Neural progenitor cell (in vitro differentiated cells): ENCODE results near the gene F7.

Source experiments
- EZH2 ChIP-seq: fragments of 200-600 bp; sonication (generic); IDR thresholded peaks from 2 replicates; pipeline ENCODE4 v1.6.1; 2017; ENCODE audit warnings: antibody characterized with exemption, mild to moderate bottlenecking, moderate library complexity
- TF ChIP-seq, protein P1 (sequence below): fragments of 200-600 bp; sonication (generic); IDR thresholded peaks from 2 replicates; pipeline ENCODE4 v1.5.1; 2017; ENCODE audit warnings: antibody characterized with exemption, mild to moderate bottlenecking

DNA sequence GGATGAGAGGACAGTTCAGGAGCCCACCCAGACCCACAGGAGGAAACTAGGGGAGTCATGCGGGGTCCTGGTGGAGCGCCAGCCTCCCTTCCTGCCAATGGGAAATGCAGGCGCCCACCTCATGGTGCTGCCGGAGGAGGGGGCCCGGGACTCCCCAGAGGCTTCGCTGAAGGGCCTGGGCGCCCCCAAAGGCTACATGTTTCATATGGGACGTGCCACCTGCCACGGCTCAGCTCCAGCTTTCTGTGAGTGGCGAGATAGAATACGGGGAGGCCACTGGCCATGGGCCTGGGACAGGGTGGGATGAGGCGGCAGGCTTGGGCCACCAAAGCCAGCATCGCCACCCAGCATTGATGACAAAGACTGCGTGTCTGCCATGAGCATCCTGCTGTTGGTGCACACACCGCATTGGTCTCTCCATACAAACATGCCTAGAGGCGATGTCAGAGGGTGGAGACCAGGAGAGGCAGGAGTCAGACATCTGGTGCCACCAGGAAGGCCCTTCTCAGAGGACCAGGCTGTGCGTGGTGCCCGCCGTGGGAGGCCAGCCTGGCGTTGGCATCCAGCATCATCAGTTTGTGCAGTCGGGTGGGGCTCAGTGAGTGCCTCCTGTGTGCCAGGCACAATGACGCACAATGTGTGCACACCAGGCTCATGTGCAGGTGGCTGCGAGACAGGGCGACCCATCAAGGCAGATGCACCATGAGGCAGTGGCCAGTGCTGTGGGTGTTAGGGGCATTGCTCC, 15.8 kb downstream of the F7 start:
- TF ChIP-seq, protein P1, sequence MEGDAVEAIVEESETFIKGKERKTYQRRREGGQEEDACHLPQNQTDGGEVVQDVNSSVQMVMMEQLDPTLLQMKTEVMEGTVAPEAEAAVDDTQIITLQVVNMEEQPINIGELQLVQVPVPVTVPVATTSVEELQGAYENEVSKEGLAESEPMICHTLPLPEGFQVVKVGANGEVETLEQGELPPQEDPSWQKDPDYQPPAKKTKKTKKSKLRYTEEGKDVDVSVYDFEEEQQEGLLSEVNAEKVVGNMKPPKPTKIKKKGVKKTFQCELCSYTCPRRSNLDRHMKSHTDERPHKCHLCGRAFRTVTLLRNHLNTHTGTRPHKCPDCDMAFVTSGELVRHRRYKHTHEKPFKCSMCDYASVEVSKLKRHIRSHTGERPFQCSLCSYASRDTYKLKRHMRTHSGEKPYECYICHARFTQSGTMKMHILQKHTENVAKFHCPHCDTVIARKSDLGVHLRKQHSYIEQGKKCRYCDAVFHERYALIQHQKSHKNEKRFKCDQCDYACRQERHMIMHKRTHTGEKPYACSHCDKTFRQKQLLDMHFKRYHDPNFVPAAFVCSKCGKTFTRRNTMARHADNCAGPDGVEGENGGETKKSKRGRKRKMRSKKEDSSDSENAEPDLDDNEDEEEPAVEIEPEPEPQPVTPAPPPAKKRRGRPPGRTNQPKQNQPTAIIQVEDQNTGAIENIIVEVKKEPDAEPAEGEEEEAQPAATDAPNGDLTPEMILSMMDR, result no peak
- no peak for TF ChIP-seq EZH2
